Tibial nerve (tissue), 3 donors: Measurements from ENCODE around the gene LCE2A.

Experiments
- CTCF ChIP-seq, 5 experiments: fragments of 200-600 bp in 3 of 5; fragments of 450-650 bp in 2 of 5; sonication (generic) in 3 of 5; IDR thresholded peaks; one replicate each; pipeline ENCODE4 v1.5.1; 2016 to 2019; ENCODE audit warnings: antibody characterized with exemption in 5 of 5, mild to moderate bottlenecking in 3 of 5, moderate library complexity in 2 of 5
- POLR2A ChIP-seq, 2 donors: fragments of 450-650 bp; IDR thresholded peaks; one replicate each; pipeline ENCODE4 v1.6.1; 2017; ENCODE audit warnings: antibody characterized with exemption in 2 of 2, mild to moderate bottlenecking in 2 of 2, moderate library complexity in 2 of 2

DNA sequence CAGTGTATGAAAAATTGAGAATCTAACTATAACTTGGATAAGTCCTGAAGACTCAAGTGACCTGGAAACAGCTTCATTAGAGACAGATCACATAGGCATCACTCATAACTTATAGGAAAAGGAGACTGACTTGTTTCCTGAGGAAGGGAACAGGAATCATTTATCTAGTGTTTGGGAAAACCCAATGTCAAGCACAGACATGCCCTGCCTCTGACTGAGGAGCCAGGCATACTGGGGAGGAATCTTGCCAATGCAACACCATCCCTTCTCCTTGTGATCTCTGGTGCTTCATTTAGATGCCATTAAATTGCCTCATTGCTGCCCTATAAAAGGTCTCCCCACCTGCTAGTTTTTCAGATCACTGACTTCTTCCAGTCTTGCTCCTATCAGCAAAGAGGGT, 20.1 kb downstream of the LCE2A start:
- TF ChIP-seq CTCF (IDR thresholded peaks at IDR 0.05) = no peak
- no peak for TF ChIP-seq POLR2A (IDR thresholded peaks at IDR 0.05)
